Mononuclear cell (primary cell): Measurements from ENCODE around the gene SAG. TPM values are rescaled to one million over a fixed set of nuclear protein-coding genes. Genes with fewer than 3 reads are reported as not detected.

Experiments
- H3K27me3 ChIP-seq: 2 replicates; pipeline ENCODE4 v1.6.0; 2011; ENCODE audit warnings: low read length, control low read depth; ENCODE audit not compliant: insufficient read depth
- H3K4me1 ChIP-seq: 2 replicates; pipeline ENCODE4 v1.5.1; 2011; ENCODE audit warnings: mild to moderate bottlenecking, low read length, control low read depth; ENCODE audit not compliant: insufficient read depth
- H3K4me3 ChIP-seq: 2 replicates; pipeline ENCODE4 v1.5.1; 2011; ENCODE audit warnings: mild to moderate bottlenecking, low read length, moderate library complexity
- H3K9me3 ChIP-seq: 2 replicates; pipeline ENCODE4 v1.5.1; 2011; ENCODE audit warnings: low read depth, mild to moderate bottlenecking, control low read depth, low read length
- total RNA-seq: library from RNA; depleted of rRNA; stranded (reverse); fragments of >200 nt; gene quantifications from one replicate; pipeline ENCODE4 v1.2.3, GENCODE V29; 2012

SAG gene
- total RNA-seq, 1 donor, result 0.21 TPM

DNA sequence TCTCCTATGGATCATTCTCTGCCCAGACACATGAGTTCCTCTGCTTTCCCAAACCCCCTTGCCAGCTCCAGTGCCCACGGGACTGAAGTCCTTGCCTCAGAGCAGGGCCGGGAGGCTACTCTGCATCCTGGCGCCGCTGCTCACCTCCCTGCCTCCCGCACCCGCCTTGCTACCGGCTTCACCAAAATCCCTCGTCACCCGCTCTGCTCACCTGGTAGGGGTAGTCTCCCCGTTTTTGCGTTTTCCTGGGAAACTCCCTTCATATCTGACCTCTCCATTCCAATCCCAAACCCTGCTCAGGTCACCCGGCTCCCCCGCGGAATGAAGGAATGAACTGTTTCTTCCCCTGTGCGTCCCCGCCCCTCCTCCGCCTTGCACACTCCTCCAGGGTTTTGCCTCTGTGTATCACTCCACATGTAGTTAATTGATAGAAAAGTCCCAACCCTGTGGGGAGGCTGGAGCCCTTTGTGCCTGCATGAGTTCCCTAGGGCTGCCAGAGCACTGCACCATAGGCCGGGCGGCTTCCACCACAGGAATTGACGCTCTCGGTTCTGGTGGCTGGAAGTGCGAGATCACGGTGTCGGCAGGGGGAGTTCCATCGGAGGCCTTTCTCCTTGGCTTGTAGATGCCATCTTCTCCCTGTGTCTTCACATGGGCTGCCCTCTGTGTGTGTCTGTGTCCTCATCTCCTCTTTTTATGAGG lies 44.7 kb downstream of the SAG start:
- H3K4me1 ChIP-seq, result peaks cover 83% of the 10 kb centered on the region

GRCh38 chr2:233353101-233353768 lies 45.6 kb downstream of the SAG start:
- Histone ChIP-seq H3K4me3 (peak overlapping the region; percentile 44), H3K4me1 (peaks cover 90% of the 10 kb centered on the region), H3K9me3 (no peaks in the 10 kb centered on the region), H3K27me3 (no peaks in the 10 kb centered on the region)

More for the DNA sequence above, 44.7 kb downstream of the SAG start:
- no peaks in the 10 kb centered on the region for H3K9me3 ChIP-seq
- H3K4me3 ChIP-seq, result no peak overlapping the region
- H3K27me3 ChIP-seq, result no peaks in the 10 kb centered on the region

DNA sequence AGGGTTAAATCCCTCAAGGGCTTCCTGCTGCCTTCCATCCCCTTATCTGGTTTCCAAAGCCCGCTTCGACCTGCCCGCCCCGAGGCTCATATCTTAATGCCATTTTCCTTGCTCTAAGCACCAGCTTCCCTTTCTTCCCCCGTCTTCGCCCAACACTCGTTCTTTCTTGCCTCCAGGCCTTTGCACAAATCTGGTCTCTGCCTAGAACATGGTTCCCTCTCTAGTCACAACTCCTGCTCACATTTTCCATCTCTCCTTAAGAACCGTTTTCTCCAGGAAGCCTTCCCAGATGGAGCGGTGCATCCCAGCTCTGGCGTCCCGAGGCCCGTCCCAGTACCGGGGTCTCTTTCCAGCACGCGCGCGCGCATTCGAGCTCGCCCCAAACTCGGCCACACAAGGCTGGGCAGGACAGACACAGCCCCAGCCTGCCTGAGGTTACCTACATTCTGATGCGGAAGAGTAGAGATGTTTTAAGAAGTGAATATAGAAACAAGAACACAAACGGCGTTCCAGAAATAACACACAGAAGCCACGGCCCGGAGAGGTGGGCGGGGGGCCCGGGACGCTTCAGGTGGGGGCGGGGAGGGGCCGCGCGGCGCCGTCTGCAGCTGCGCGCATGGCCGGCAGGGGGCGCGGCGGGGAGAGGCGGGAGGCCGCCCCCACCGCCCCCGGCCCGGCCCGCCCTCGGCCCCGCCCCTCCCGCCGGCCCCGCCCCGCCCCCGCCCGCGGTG lies 46.3 kb downstream of the SAG start, which contains the start of gene DGKD:
Gene DGKD (plus strand): TSS at position 726 of the 731 bp plus-strand sequence. CDS start 25 bp downstream, outside the sequence.
- Histone ChIP-seq H3K4me1 (peaks cover 89% of the 10 kb centered on the region), H3K9me3 (no peaks in the 10 kb centered on the region), H3K4me3 (peak within 1 kb of the TSS; percentile 84), H3K27me3 (no peaks in the 10 kb centered on the region)

- Histone ChIP-seq H3K9me3 (no peaks in the 10 kb centered on the region), H3K27me3 (no peaks in the 10 kb centered on the region), H3K4me1 (peaks cover 89% of the 10 kb centered on the region), H3K4me3 (peak overlapping the region; percentile 84)
These were observed 46.9 kb downstream of the SAG start for GRCh38 chr2:233354500-233354924.

GRCh38 chr2:233354971-233355574 lies 47.5 kb downstream of the SAG start:
- no peaks in the 10 kb centered on the region for H3K9me3 ChIP-seq
- H3K27me3 ChIP-seq, result no peaks in the 10 kb centered on the region
- H3K4me1 ChIP-seq, result peaks cover 89% of the 10 kb centered on the region
- peak overlapping the region; percentile 84 for H3K4me3 ChIP-seq

GRCh38 chr2:233355916-233356315 lies 48.3 kb downstream of the SAG start:
- H3K4me1 ChIP-seq, result peaks cover 89% of the 10 kb centered on the region
- no peaks in the 10 kb centered on the region for H3K27me3 ChIP-seq
- H3K9me3 ChIP-seq, result no peaks in the 10 kb centered on the region
- H3K4me3 ChIP-seq, result peak overlapping the region; percentile 84

- Histone ChIP-seq H3K4me1 (peaks cover 86% of the 10 kb centered on the region), H3K27me3 (no peaks in the 10 kb centered on the region), H3K9me3 (no peaks in the 10 kb centered on the region), H3K4me3 (peak overlapping the region; percentile 84)
These were observed 49.1 kb downstream of the SAG start for GRCh38 chr2:233356546-233357308.

GRCh38 chr2:233358335-233358734 lies 50.7 kb downstream of the SAG start:
- H3K27me3 ChIP-seq, result no peaks in the 10 kb centered on the region
- no peaks in the 10 kb centered on the region for H3K9me3 ChIP-seq
- peaks cover 74% of the 10 kb centered on the region for H3K4me1 ChIP-seq
- H3K4me3 ChIP-seq, result no peak overlapping the region

DNA sequence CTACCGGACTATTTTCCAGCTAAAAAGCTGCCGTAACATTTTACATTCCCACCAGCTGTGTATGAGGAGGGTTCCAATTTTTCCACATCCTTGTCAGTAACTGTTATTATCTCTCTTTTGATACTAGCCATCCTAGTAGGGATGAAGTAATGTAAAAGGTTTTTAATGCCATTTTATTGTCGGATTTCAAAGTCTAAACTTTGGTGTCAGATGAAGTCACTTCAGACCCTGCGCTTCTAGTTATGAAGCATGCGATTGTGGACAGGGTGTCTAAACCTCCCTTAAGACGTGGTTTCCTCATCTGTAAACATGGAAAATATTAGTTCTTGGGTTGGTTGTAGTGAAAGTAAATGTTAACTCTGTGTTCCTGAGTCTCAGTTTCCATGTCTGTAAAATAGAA lies 51.3 kb downstream of the SAG start:
- H3K9me3 ChIP-seq, result peaks cover 5% of the 10 kb centered on the region
- H3K27me3 ChIP-seq, result no peaks in the 10 kb centered on the region
- H3K4me1 ChIP-seq, result peaks cover 68% of the 10 kb centered on the region
- no peak overlapping the region for H3K4me3 ChIP-seq

GRCh38 chr2:233359823-233360222 lies 52.2 kb downstream of the SAG start:
- H3K4me1 ChIP-seq, result peaks cover 67% of the 10 kb centered on the region
- H3K27me3 ChIP-seq, result no peaks in the 10 kb centered on the region
- H3K4me3 ChIP-seq, result no peak overlapping the region
- H3K9me3 ChIP-seq, result peaks cover 6% of the 10 kb centered on the region

- no peak overlapping the region for H3K4me3 ChIP-seq
- H3K9me3 ChIP-seq, result peaks cover 6% of the 10 kb centered on the region
- H3K27me3 ChIP-seq, result no peaks in the 10 kb centered on the region
- peaks cover 59% of the 10 kb centered on the region for H3K4me1 ChIP-seq
These were observed 53.2 kb downstream of the SAG start for GRCh38 chr2:233360771-233361176.

DNA sequence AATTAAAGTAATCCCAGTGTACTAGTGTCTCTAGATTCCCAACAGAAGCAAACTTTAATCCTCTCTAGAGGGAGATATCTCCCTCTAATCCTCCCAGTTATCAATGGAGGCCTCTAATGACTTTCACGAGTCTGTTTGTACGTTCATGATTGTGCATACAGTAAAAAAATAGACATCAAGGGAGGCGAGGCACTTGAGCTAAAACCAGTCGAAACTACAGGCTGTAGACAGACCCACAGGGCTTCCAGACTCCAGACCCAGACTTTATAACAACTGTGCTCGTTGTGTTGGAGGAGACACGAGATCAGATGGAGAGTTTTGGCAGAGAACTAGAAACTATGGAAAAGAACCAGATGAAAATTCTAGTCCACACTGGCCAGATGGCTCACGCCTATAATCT lies 53.7 kb downstream of the SAG start:
- Histone ChIP-seq H3K4me3 (no peak overlapping the region), H3K4me1 (peaks cover 57% of the 10 kb centered on the region), H3K9me3 (peaks cover 6% of the 10 kb centered on the region), H3K27me3 (no peaks in the 10 kb centered on the region)

- Histone ChIP-seq H3K4me1 (peaks cover 54% of the 10 kb centered on the region), H3K4me3 (no peak overlapping the region), H3K9me3 (peaks cover 6% of the 10 kb centered on the region), H3K27me3 (no peaks in the 10 kb centered on the region)
These were observed 55.1 kb downstream of the SAG start for GRCh38 chr2:233362742-233363141.

DNA sequence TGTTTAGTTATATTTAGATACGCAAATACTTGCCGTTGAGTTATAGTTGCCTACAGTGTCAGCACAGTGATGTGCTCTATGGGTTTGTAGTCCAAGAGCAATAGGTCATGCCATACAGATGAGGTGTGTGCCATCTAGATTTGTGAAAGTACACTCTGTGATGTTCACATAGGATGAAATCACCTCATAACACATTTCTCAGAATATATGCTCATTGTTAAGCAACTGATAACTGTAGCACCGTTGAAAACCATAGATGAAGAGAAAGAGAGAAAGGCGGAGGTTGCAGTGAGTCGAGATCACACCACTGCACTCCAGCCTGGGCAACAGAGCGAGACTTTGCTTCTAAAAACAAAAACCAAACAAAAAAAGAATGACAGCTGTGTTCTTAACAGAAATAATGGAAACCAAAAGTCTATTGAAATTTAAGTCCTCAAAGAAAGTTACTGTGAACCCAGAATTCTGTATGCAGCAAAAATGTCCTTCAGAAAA lies 56.2 kb downstream of the SAG start:
- Histone ChIP-seq H3K4me3 (no peak overlapping the region), H3K27me3 (no peaks in the 10 kb centered on the region), H3K9me3 (peaks cover 6% of the 10 kb centered on the region), H3K4me1 (peaks cover 57% of the 10 kb centered on the region)
